GM21381 (cell line): Measurements from ENCODE around the gene CEP83.

Source experiments
- ATAC-seq: cut with Tn5 transposase; IDR thresholded peaks from one replicate; pipeline ENCODE4 v1.9.1; 2021; ENCODE audit warnings: mild to moderate bottlenecking, moderate library complexity; ENCODE audit not compliant: unreplicated experiment

CEP83 gene

DNA sequence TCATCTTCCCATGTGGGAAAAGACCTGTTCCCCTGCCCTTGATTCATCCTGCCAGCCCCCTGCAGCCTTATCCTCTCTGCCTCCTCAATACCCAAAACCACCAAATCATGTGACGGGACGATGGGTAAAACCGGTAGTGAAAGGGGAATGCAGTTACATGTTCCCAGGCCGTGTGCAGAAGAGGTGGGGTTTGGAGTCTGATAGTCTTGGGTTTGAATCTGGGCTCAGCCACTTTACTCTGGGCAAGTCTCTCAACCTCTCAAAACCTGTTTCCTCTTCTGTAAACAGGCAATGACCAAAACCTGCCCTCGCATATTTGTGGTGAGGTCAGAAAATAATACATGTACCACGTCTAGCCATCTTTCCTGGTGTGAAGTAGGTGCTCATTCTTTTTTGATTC lies 188.3 kb downstream of the CEP83 start:
- peak; percentile 44 for ATAC-seq

DNA sequence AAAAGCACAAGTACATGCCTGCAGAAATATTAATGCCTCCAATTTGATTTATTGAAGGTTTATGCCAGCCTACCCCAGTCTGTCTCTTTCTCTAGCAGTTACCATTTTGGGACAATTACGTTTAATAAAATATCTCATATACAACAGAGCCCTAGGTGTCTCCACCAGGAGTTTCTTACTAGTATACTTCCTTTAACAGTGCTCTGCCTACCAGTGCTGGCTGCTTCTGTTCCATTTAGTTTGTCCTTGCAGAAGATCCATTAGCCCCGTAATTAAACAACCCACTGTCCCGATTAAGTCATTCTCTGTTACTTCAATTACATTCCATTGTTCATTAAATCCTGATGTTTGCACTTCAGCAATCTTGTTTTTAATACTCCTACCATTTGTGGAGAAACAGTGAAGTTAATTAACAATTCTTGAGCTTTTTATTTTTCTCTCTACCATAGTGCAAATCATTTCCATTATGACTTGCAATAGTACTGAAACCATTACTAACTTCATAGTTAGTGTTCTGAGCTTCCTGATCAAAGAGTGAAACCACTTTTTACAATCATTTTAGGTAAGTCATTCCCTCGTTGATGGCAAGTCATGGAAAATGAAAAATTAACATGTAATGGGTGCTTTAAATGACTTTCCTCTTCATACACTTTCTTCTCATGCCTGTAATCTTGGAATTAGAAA lies 190.2 kb downstream of the CEP83 start:
- ATAC-seq, result peak; percentile 52

DNA sequence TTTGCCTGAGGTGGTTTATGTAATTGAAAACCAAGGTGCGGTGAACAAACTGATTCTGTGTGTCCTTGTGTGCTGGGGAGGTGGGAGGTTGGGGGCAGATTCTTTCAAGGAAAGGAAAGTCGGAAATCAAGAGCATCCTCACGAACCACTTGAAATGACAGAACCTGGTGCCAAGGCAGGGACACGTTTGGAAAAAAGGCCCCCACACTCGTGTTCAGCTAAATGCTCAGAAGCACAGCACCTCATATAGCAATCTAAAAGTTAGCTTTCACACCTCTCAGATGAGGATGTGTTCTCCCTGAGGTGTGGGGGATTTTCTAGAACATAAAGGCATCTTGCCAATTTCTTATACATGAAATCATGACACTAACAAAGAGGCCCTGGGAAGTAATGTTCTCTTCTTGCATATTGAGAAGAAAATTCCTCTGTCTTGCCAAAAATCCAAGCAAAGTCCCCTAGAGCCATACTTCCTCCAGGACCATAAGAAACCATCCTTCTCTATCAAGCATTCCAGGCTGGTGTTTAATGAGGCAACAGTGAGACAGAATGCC lies 191.7 kb downstream of the CEP83 start:
- ATAC-seq, result no peak

DNA sequence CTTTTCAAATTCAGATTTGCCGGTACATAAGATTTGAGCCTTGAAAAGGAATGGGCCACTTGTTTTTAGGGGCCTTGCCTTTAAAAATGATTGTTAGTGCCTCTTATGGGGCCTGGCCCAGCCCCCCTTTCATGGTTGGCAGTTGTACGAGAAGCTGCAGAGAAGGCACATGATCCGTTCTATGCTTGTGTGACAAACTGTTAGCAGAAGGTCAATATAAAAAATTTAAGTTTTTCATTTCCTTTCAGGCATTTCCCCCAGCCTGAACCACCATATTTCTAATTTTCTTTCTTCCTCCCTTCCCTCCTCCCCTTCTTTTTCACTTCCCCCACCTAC lies 192.2 kb downstream of the CEP83 start:
- ATAC-seq, result no peak

DNA sequence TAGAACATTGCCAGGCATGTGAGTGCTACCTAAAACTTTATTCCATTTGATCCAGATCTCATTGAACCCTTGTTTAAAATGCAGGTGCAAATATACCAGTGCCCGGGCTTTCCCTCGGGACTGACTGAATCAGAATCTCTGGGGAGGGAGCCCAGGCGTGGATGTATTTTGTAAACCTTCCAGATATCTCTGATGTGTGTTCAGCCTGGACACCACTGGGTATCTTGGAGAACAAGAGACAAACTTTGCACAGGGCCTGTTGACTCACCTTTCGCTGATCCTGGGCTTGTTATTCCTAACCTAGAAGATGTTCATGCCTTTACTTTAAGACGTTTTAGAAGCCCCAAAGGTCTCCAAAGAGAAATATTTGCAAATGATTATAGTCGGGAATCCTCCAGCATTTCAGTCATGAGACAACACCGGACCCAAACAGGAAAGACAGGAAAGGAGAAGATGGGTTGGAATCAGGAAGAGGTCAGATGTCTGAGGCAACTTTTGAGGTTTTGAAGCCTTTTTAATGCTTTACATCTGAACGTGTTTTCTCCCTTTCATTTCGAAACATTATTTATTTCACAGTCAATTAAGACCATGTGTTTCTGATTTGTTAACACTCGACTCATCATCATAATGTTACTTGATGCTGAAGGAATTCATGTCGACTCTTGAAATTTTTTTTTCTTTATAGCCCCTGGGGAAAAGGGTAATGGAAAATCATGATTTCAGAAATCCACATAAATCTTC lies 192.7 kb downstream of the CEP83 start:
- ATAC-seq, result no peak

DNA sequence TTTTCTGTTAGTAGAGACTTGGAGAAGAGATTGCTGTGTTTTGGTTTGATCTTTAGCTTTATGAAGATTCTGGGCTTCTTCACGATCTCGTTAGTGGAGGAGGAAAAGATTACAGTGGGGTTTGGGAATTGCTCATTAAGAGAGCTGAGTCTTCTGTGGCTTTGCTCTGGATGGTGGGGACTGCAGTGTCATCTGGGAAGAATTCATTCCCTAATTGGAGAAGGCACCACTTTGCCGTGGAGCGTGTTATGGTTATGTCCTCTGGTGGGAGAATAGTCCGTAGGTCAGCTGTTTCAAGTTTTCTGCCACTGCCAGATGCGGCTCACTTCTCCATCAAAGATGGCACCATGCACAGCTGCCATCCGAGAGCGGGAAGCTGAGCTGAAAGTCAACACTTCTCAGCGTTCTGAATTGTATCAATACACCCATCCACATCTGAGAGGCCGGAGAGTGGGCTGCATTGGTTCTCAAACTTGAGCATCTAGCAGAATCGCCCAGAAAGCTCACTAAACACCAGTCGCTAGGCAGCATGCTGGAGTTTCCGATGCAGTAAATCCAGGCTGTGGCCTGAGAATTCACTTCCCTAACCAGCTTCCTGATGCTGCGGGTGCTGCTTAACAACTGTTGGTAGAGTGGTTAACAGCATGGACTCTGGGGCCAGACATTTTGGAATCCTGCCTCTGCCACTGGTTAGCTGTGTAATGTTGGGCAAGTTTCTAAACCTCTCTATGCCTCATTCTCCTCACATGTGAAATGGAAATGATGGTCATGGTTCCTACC lies 193.5 kb downstream of the CEP83 start:
- no peak for ATAC-seq

DNA sequence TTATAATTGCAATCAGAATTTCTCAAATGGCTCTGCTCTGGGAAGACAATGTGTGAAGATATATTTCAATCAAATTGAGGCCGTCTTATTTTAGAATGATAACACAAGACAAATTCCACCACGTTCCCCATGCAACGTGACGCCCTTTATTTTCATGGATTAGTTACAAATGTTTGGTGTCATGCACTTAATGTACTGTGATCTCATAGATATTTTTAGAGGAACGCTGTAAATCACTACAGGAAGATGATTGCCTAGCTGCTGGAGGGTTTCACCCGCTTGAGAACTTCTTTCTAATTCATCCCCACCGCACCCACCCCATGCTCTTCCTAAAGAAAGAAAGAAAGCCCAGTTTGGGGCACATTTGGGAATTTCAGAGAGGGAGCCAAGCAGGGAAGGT lies 194.1 kb downstream of the CEP83 start:
- ATAC-seq, result no peak

DNA sequence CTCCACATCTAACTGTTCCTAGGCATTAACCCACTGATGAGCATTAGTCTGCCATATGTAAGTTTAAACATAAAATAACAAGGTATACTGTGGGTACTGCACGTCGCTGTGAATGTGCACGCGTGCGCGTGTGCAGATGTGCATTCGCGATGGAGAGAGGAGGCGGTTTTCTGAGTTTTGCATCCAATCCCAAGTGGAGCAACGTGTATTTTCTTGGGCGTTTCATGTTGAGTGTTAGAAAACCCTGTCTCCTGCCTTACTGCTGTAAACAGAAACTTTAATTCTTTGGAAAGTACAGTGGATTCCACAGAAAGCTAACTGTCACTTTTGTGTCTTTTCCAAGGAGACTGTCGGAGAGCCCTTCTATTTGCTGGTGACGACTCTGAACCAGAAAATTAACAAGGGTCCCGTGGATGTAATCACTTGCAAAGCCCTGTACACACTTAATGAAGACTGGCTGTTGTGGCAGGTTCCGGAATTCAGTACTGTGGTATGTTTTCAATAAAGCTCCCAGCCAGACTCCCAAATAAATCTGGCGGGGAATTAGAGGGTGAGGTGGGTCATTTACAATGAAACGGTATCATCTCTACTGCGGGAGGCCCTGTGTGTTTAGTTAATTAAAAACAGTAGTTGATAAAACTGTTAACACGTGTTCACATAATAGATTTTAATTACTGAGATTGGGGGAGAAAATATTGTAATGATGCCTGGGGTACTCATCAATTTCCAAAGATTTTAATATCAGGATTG lies 194.8 kb downstream of the CEP83 start:
- ATAC-seq, result no peak

DNA sequence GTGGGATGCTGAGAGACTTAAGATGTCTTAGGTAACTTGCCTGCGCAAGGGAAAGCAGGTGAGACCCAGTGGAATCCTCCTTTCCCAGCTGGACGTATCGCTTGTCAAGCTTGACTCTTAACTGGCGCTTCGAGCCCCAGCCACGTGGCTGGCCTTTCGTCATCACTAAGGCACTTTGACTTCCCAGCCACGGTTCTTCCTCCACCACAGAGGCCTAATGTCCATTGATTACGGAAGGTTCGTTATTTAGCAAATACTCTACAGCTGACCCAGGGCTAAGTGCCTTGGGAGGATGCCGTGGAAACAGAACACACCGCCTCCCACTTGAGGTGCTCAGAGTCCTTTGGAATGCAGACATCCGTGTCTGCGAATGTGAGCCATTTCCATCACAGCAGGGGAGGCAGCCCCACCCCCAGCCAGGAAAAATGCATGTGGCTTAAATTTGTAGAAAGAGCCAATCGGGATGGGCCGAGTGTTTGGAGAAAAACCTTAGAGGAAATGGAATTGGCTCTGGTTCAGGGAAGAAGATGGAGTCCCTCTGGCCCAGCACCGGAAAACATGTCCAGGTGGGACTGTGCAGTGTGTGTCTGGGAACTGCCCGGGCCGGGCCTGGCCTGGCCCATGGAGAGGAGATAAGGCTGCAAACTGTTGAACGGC lies 195.6 kb downstream of the CEP83 start:
- ATAC-seq, result no peak

DNA sequence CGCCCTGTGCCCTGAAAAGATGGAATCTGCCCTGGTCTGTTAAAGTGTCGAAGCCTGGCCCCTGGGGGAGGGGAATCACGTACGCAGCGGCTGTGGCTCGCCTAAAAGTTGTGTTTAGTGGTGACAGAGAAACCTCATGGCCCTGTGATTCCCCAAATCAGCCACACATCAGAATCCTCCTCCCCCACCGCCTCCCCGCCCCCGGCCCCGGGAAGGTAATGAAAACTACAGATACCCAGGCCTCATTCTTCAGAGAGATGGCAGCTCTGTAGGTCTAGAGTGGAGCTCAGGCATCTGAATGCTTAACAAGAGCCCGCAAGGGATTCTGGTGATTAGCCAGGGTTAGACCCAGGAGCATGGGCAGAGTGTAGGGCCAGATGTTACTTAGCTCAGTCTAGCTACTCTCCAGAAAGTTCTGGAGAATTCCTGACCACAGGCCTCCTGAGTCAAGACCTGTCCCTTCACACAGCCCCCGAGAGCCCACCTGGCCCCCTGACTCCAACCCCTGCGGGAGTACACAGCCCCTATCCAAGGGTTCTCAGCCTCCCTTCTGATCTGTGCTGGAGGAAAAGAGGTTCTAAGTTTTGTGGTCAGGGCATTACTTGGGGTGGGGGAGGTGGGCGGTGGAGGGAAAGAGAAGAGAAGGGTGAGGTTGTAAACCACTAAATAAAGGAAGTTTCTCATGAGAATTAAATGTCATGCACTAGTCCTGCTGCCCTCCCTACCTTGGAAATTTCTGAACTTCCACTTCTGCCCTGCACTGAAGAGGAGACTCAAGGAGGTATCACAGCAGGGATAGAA lies 196.5 kb downstream of the CEP83 start:
- peak; percentile 46 for ATAC-seq

DNA sequence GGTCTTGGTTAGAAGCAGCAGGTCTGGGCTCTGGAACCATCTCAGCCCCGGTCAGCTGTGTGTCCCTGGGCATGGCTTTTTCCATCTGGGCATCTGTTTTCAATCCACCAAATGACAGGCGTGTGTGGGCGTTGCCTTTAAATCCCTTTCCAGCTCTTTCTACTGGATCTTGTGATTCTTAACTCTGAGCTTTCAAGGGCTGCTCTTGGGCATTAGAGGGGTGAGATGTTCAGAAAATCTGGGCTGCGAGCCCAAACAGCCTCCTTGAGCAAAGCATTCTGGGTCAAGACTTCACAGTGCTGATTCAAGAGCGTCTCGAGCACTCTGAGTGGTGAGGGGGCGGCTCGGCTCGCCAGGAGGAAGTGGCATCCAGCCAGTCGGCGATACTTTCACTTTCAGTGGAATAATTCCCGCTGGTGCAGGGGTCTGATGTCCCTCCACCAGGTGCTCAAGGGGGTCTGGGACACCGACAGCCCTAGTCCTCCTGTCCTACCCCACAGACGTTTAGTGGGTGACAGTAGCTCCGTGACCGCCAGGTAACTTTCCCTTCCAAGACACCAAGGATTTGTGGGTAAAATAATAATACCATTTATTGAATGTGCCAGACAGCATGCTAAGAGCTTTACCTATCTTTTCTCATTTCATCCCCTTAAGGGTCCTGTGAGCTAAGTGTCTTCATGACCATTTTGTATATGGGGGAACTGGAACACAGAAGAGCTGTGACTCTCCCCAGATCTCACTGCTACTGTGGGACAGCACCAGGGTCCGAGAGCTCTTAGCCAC lies 197.2 kb downstream of the CEP83 start:
- peak; percentile 49 for ATAC-seq

DNA sequence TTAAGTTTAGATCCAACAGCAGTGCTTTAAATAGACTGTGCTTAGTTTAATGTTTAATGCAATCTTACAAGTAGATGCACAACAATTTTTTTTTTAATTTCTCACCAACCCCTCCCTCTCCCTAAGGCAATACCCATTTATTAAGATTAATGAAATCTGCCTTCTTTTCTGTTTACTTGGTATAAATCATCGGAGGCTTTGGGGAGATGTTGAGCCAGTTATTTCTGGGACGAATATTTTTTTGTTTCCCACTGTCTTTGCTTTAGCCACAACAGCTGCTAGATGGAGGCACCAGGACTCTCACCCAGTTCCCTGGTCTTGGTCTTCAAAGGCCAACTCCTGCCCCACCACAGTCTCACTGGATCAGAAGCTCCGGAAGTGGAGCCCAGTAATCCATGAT lies 197.9 kb downstream of the CEP83 start:
- ATAC-seq, result no peak

DNA sequence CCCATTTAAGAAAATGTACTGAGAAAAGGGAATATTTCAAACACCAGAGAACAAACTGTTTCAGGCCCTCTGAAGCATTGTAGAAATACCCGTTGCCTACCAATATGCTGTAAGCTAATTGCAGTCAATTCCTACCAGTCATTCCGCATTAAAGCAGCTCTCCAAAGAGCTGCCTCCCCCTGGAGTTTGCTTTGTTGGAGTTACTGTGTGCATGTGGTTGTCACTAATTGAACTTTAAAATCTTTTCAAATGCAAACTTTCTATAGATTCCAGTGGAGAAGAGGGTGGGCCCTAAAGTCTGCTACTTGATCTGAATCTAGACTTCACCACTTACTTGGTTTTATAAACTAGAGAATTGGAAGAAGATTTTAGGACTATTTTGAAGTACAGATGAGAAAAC lies 198.5 kb downstream of the CEP83 start:
- no peak for ATAC-seq

DNA sequence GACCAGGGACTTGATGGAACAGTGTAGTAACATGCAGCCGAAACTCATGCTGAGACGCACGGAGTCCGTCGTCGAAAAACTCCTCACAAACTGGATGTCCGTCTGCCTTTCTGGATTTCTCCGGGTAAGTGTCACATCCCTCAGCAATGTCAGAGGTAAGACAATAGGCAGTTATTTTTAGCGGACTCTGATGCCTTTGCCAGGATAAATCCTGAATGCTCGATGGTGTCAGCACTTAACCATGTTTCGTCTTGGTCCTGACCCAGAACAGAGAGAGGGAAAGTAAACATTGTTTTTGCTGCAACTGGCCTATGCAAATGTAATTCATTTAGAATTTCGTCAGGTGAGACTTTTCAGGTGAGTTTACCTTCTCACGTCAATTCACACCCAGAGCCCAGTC lies 198.9 kb downstream of the CEP83 start:
- ATAC-seq, result no peak

DNA sequence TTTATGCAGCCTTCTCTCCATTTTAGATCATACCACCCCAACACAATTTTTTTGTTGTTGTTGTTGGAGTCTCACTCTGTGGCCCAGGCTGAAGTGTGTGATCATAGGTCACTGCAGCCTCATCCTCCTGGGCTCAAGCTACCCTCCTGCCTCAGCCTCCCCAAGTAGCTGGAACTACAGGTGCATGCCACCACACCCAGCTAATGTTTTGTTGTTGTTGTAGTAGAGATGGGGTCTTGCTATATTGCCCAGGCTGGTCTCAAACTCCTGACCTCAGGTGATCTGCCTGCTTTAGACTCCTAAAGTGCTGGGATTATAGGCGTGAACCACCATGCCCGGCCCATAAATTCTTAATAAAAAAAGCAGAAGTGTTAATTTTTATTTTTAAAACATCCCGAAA lies 199.7 kb downstream of the CEP83 start:
- ATAC-seq, result no peak

DNA sequence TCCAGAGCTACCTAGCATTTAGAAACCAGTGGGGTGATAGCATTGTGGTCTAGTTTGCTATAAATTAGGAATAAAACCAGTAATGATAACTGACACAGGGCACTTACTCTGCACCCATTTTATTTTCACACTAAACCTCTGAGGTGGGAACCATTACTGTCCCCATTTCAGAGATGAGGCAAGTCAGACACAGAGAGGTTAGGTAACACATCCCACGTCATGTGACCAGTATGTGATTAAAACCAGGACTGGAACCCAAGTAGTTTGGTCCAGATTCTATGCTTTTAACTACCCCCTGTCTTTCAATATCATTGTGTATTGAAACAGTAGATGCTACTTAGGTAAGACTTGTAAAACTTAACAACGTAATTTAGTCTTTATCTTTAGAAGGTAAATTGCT lies 201.1 kb downstream of the CEP83 start:
- ATAC-seq, result no peak
